A549 (cell line): ENCODE data around the gene TMEM167B. TPM values are rescaled to one million over a fixed set of nuclear protein-coding genes. Genes with fewer than 3 reads are reported as not detected.

Source experiments
- ATAC-seq, 2 experiments: fragments of 200-7000 bp in 1 of 2; fragments of >200 bp in 1 of 2; cut with Nextera tagmentation in 1 of 2; cut with Tn5 transposase in 1 of 2; 3 replicates each; pipeline versions ENCODE4 v1.8.0 to v1.9.1; 2018 to 2020; ENCODE audit warnings: mild to moderate bottlenecking in 1 of 2, moderate library complexity in 1 of 2
- CTCF ChIA-PET: fragments of 300-600 bp; sonication (Branson Sonifier 250); formaldehyde crosslinking; extraction: SDS; loops from one replicate; lab custom pipeline; 2021; ENCODE audit warnings: antibody characterized with exemption, inconsistent platforms; lab: Yijun Ruan, JAX
- POLR2A ChIA-PET: fragments of 350-600 bp; formaldehyde crosslinking; extraction: SDS; loops from one replicate; lab custom pipeline; 2021; ENCODE audit warnings: antibody characterized with exemption, inconsistent platforms; lab: Yijun Ruan, JAX
- DNase-seq, 2 experiments: peaks; one replicate each; pipeline versions ENCODE4 v3.0.0 to v3.0.0-alpha.2; 2011 to 2016; ENCODE audit warnings: low read depth in 1 of 2, low spot score in 1 of 2
- FAIRE-seq: peaks from 2 replicates; lab custom pipeline; 2011; peaks lifted over from hg19 to GRCh38; lab: Jason Lieb, UNC
- H3K27ac ChIP-seq, 2 experiments: fragments of >200 bp; sonication (Bioruptor Twin); formaldehyde crosslinking; 3 replicates each; pipeline ENCODE4 v1.5.1; 2016 to 2017
- H3K4me1 ChIP-seq: fragments of >200 bp; sonication (Bioruptor Twin); formaldehyde crosslinking; 3 replicates; pipeline ENCODE4 v1.6.1; 2016
- H3K4me2 ChIP-seq: fragments of >200 bp; sonication (Bioruptor Twin); formaldehyde crosslinking; 3 replicates; pipeline ENCODE4 v1.6.1; 2016
- H3K4me3 ChIP-seq: fragments of >200 bp; sonication (Bioruptor Twin); formaldehyde crosslinking; 3 replicates; pipeline ENCODE4 v1.5.1; 2016
- H3K9me3 ChIP-seq: fragments of >200 bp; sonication (Bioruptor Twin); formaldehyde crosslinking; 3 replicates; pipeline ENCODE4 v1.6.1; 2016
- BHLHE40 ChIP-seq: IDR thresholded peaks from 2 replicates; pipeline ENCODE4 v1.6.1; 2012; ENCODE audit warnings: low read depth, low read length, inconsistent platforms
- CEBPB ChIP-seq, 2 experiments: fragments of >200 bp in 1 of 2; sonication (Bioruptor Twin) in 1 of 2; formaldehyde crosslinking in 1 of 2; IDR thresholded peaks; 2 replicates each; pipeline ENCODE4 v1.6.1; 2012 to 2016
- CHD2 ChIP-seq: fragments of 150-350 bp; IDR thresholded peaks from 2 replicates; pipeline ENCODE4 v1.6.1; 2014; ENCODE audit warnings: low read length; ENCODE audit not compliant: partially characterized antibody
- EHF ChIP-seq: fragments of 250-450 bp; sonication (Bioruptor Pico); IDR thresholded peaks from 2 replicates; pipeline ENCODE4 v1.5.0; 2020; ENCODE audit warnings: mild to moderate bottlenecking
- EHMT2 ChIP-seq: fragments of 200-600 bp; sonication (generic); IDR thresholded peaks from 2 replicates; pipeline ENCODE4 v1.6.1; 2016; ENCODE audit warnings: antibody characterized with exemption, low read depth, mild to moderate bottlenecking, moderate library complexity
- ESRRA ChIP-seq: fragments of 150-350 bp; IDR thresholded peaks from 2 replicates; pipeline ENCODE4 v1.6.1; 2014; ENCODE audit warnings: mild to moderate bottlenecking, low read length, borderline replicate concordance
- GATA3 ChIP-seq: IDR thresholded peaks from 2 replicates; pipeline ENCODE4 v1.6.1; 2012; ENCODE audit warnings: borderline replicate concordance
- HDAC2 ChIP-seq: fragments of 200-600 bp; sonication (generic); IDR thresholded peaks from 2 replicates; pipeline ENCODE4 v1.6.1; 2016
- HOXA7 ChIP-seq: fragments of 250-450 bp; sonication (Bioruptor Pico); IDR thresholded peaks from 2 replicates; pipeline ENCODE4 v1.5.0; 2020; ENCODE audit warnings: mild to moderate bottlenecking, moderate library complexity
- HOXB13 ChIP-seq: fragments of 250-450 bp; sonication (Bioruptor Pico); IDR thresholded peaks from 2 replicates; pipeline ENCODE4 v1.5.0; 2020; ENCODE audit warnings: low read depth, mild to moderate bottlenecking, moderate library complexity
- KDM5A ChIP-seq: fragments of 200-600 bp; sonication (generic); IDR thresholded peaks from 2 replicates; pipeline ENCODE4 v1.6.1; 2016; ENCODE audit warnings: antibody characterized with exemption, mild to moderate bottlenecking
- MAFK ChIP-seq: fragments of 450-650 bp; IDR thresholded peaks from 2 replicates; pipeline ENCODE4 v1.6.1; 2014; ENCODE audit not compliant: partially characterized antibody
- MYC ChIP-seq: IDR thresholded peaks from 2 replicates; pipeline ENCODE4 v1.6.1; 2012; ENCODE audit warnings: mild to moderate bottlenecking, inconsistent platforms, low read length, improper control_type of control experiment, borderline replicate concordance
- NPAS2 ChIP-seq: fragments of 250-450 bp; sonication (Bioruptor Pico); IDR thresholded peaks from 2 replicates; pipeline ENCODE4 v1.8.0; 2022; ENCODE audit warnings: mild to moderate bottlenecking, moderate library complexity, borderline replicate concordance
- RARB ChIP-seq: fragments of 250-450 bp; sonication (Bioruptor Pico); IDR thresholded peaks from 2 replicates; pipeline ENCODE4 v1.8.0; 2021; ENCODE audit warnings: mild to moderate bottlenecking, moderate library complexity
- SREBF2 ChIP-seq: fragments of 450-650 bp; IDR thresholded peaks from 2 replicates; pipeline ENCODE4 v1.6.1; 2014; ENCODE audit warnings: mild to moderate bottlenecking, moderate library complexity
- ZC3H11A ChIP-seq: fragments of 450-650 bp; IDR thresholded peaks from 2 replicates; pipeline ENCODE4 v1.6.1; 2014; ENCODE audit warnings: antibody characterized with exemption, mild to moderate bottlenecking
- ZFP36 ChIP-seq: fragments of 450-650 bp; IDR thresholded peaks from 2 replicates; pipeline ENCODE4 v1.6.1; 2014; ENCODE audit warnings: borderline replicate concordance; ENCODE audit not compliant: partially characterized antibody
- ZSCAN20 ChIP-seq: fragments of 250-450 bp; sonication (Bioruptor Pico); IDR thresholded peaks from 2 replicates; pipeline ENCODE4 v1.8.0; 2022; ENCODE audit warnings: mild to moderate bottlenecking, moderate library complexity
- WGBS: methylation state at CpG from one replicate; pipeline ENCODE4 v1.1.6; 2017; ENCODE audit errors: missing lambda C conversion rate; 5-methylcytosine and 5-hydroxymethylcytosine counted together
- polyA plus RNA-seq, 4 experiments: library from polyadenylated mRNA; depleted of rRNA in 3 of 4; stranded (reverse); fragments of >200 nt; fragmentation: RNase III in 1 of 4; extraction: RNeasy Plus Mini Kit Qiagen cat#74134 plus additional on column Dnase treatment in 1 of 4; gene quantifications; 2 replicates in 3 of 4; 3 replicates in 1 of 4; pipeline ENCODE4 v1.2.3, GENCODE V29; 2011 to 2017
- TF ChIP-seq, protein P1 (sequence below): fragments of >200 bp; sonication (Bioruptor Twin); formaldehyde crosslinking; IDR thresholded peaks from 3 replicates; pipeline ENCODE4 v1.6.1; 2016
- TF ChIP-seq, protein P2 (sequence below): fragments of >200 bp; sonication (Bioruptor Twin); formaldehyde crosslinking; IDR thresholded peaks from 3 replicates; pipeline ENCODE4 v1.5.1; 2016
- TF ChIP-seq, protein P3 (sequence below): fragments of >200 bp; sonication (Bioruptor Twin); formaldehyde crosslinking; IDR thresholded peaks from 2 replicates; pipeline ENCODE4 v1.6.1; 2016
- TF ChIP-seq, protein P4 (sequence below): fragments of 250-450 bp; sonication (Bioruptor Pico); IDR thresholded peaks from 2 replicates; pipeline ENCODE4 v1.5.0; 2020; ENCODE audit warnings: low read depth, mild to moderate bottlenecking, moderate library complexity
- TF ChIP-seq, protein P5 (sequence below): fragments of 200-600 bp; sonication (generic); IDR thresholded peaks from 2 replicates; pipeline ENCODE4 v1.6.1; 2016; ENCODE audit warnings: antibody characterized with exemption, mild to moderate bottlenecking, moderate library complexity
- TF ChIP-seq, protein P6 (sequence below): fragments of 150-350 bp; IDR thresholded peaks from 2 replicates; pipeline ENCODE4 v1.6.1; 2014; ENCODE audit warnings: low read depth, mild to moderate bottlenecking, low read length
- TF ChIP-seq, protein P7 (sequence below): fragments of 450-650 bp; IDR thresholded peaks from 2 replicates; pipeline ENCODE4 v1.6.1; 2014; ENCODE audit warnings: antibody characterized with exemption

TMEM167B gene
- polyA plus RNA-seq, 2 of the 4 experiments (the other 2 are of a cell fraction) = 9.7 to 10.9 TPM

DNA sequence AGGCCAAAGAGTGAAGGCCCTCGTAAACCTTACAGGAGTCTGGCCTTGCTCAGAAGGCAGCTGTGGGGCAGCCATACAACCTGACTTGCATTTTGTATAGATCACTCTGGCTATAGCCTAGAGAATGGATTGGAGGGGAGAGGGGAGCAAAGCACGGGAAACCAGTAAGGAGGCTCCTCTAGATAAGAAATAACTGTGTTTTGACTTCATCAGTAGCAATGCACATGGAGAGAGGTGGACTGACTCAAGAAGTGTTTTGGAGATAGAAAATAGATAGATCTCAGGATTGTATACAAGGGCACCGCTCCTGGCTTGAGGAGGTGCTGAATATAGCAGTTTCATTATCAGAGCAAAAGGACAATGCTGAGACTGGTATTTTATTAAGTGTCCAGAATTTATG, 49.8 kb downstream of the TMEM167B start:
- Histone ChIP-seq H3K9me3 (no peaks in the 10 kb centered on the region), H3K4me2 (no peak overlapping the region), H3K27ac (no peak overlapping the region)
- ChIA-PET POLR2A (interaction anchor here (0.6 kb wide), 1 partner anchor 39 kb away, joined by 4 read pairs; no protein-coding TSS in a partner anchor), CTCF (interaction anchor here (0.6 kb wide), 1 partner anchor 53 kb away, joined by 3 read pairs; no protein-coding TSS in a partner anchor)
- ATAC-seq = no peak
- DNase-seq = no peak
- TF ChIP-seq CEBPB (IDR thresholded peaks at IDR 0.05) = no peak
- no peak for TF ChIP-seq ZFP36
- TF ChIP-seq, protein P1, sequence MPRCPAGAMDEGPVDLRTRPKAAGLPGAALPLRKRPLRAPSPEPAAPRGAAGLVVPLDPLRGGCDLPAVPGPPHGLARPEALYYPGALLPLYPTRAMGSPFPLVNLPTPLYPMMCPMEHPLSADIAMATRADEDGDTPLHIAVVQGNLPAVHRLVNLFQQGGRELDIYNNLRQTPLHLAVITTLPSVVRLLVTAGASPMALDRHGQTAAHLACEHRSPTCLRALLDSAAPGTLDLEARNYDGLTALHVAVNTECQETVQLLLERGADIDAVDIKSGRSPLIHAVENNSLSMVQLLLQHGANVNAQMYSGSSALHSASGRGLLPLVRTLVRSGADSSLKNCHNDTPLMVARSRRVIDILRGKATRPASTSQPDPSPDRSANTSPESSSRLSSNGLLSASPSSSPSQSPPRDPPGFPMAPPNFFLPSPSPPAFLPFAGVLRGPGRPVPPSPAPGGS = no peak
- TF ChIP-seq HDAC2 = no peak
- TF ChIP-seq, protein P2, sequence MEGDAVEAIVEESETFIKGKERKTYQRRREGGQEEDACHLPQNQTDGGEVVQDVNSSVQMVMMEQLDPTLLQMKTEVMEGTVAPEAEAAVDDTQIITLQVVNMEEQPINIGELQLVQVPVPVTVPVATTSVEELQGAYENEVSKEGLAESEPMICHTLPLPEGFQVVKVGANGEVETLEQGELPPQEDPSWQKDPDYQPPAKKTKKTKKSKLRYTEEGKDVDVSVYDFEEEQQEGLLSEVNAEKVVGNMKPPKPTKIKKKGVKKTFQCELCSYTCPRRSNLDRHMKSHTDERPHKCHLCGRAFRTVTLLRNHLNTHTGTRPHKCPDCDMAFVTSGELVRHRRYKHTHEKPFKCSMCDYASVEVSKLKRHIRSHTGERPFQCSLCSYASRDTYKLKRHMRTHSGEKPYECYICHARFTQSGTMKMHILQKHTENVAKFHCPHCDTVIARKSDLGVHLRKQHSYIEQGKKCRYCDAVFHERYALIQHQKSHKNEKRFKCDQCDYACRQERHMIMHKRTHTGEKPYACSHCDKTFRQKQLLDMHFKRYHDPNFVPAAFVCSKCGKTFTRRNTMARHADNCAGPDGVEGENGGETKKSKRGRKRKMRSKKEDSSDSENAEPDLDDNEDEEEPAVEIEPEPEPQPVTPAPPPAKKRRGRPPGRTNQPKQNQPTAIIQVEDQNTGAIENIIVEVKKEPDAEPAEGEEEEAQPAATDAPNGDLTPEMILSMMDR = no peak
- no peak for TF ChIP-seq MAFK
- no peak for TF ChIP-seq EHF (CRISPR knock-in tag)
- TF ChIP-seq ESRRA = no peak
- TF ChIP-seq MYC = no peak
- no peak for TF ChIP-seq CHD2
- TF ChIP-seq EHMT2 = no peak
- no peak for TF ChIP-seq RARB (CRISPR knock-in tag)
- TF ChIP-seq HOXB13 (CRISPR knock-in tag) = no peak
- no peak for TF ChIP-seq KDM5A
- TF ChIP-seq NPAS2 (CRISPR knock-in tag) = no peak
- TF ChIP-seq, all 56 proteins: peak for 0
- Histone ChIP-seq H3K4me1 (no peaks in the 10 kb centered on the region), H3K4me3 (no peak overlapping the region)
- WGBS = 84% methylated on average over 3 of the region's 3 CpGs
- FAIRE-seq = no peak

DNA sequence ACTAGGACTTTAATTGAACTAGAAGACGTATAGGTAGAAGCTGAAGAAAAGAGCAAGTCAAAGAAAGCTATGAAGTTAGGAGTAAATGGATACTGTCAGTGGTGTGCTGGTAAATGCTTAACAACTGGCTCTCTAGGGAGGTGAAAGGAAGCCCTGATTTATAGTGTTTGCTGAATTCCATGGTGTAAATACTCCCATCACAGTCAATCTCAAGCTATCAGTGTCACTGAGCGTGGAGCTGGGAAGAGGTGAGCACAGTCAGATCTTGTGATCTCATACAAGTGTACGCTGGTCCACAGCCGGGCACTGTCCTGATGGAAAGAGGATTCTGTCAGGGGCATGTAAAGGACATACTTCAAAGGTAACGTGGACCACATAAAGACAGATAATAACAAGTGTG, 51.7 kb downstream of the TMEM167B start:
- FAIRE-seq (no peak), ATAC-seq (no peak), DNase-seq (peak in 1 of 2 experiments; percentile 10)
- H3K4me1 ChIP-seq = no peaks in the 10 kb centered on the region
- WGBS = 63% methylated on average over 5 of the region's 5 CpGs
- ChIA-PET POLR2A (no interaction called here), CTCF (interaction anchor here (0.9 to 1.5 kb wide), 3 partner anchors 11 to 51 kb away, joined by 3 to 4 read pairs (median 4); a partner anchor contains a TSS)
- H3K27ac ChIP-seq = no peak overlapping the region
- no peak overlapping the region for H3K4me3 ChIP-seq
- H3K4me2 ChIP-seq = no peak overlapping the region
- H3K9me3 ChIP-seq = no peaks in the 10 kb centered on the region
- TF ChIP-seq, protein P3, sequence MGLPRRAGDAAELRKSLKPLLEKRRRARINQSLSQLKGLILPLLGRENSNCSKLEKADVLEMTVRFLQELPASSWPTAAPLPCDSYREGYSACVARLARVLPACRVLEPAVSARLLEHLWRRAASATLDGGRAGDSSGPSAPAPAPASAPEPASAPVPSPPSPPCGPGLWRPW = no peak
- TF ChIP-seq ZC3H11A = no peak
- TF ChIP-seq HOXA7 = no peak
- TF ChIP-seq, protein P1 = no peak
- no peak for TF ChIP-seq CEBPB (IDR thresholded peaks at IDR 0.05)
- TF ChIP-seq SREBF2 = no peak
- TF ChIP-seq, protein P4, sequence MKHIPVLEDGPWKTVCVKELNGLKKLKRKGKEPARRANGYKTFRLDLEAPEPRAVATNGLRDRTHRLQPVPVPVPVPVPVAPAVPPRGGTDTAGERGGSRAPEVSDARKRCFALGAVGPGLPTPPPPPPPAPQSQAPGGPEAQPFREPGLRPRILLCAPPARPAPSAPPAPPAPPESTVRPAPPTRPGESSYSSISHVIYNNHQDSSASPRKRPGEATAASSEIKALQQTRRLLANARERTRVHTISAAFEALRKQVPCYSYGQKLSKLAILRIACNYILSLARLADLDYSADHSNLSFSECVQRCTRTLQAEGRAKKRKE (CRISPR knock-in tag) = no peak
- TF ChIP-seq GATA3 = no peak
- no peak for TF ChIP-seq ZSCAN20 (CRISPR knock-in tag)
- TF ChIP-seq, protein P5, sequence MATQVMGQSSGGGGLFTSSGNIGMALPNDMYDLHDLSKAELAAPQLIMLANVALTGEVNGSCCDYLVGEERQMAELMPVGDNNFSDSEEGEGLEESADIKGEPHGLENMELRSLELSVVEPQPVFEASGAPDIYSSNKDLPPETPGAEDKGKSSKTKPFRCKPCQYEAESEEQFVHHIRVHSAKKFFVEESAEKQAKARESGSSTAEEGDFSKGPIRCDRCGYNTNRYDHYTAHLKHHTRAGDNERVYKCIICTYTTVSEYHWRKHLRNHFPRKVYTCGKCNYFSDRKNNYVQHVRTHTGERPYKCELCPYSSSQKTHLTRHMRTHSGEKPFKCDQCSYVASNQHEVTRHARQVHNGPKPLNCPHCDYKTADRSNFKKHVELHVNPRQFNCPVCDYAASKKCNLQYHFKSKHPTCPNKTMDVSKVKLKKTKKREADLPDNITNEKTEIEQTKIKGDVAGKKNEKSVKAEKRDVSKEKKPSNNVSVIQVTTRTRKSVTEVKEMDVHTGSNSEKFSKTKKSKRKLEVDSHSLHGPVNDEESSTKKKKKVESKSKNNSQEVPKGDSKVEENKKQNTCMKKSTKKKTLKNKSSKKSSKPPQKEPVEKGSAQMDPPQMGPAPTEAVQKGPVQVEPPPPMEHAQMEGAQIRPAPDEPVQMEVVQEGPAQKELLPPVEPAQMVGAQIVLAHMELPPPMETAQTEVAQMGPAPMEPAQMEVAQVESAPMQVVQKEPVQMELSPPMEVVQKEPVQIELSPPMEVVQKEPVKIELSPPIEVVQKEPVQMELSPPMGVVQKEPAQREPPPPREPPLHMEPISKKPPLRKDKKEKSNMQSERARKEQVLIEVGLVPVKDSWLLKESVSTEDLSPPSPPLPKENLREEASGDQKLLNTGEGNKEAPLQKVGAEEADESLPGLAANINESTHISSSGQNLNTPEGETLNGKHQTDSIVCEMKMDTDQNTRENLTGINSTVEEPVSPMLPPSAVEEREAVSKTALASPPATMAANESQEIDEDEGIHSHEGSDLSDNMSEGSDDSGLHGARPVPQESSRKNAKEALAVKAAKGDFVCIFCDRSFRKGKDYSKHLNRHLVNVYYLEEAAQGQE = no peak
- TF ChIP-seq, protein P6, sequence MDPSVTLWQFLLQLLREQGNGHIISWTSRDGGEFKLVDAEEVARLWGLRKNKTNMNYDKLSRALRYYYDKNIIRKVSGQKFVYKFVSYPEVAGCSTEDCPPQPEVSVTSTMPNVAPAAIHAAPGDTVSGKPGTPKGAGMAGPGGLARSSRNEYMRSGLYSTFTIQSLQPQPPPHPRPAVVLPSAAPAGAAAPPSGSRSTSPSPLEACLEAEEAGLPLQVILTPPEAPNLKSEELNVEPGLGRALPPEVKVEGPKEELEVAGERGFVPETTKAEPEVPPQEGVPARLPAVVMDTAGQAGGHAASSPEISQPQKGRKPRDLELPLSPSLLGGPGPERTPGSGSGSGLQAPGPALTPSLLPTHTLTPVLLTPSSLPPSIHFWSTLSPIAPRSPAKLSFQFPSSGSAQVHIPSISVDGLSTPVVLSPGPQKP = no peak
- no peak for TF ChIP-seq BHLHE40
- no peak for TF ChIP-seq EHMT2
- TF ChIP-seq, protein P7, sequence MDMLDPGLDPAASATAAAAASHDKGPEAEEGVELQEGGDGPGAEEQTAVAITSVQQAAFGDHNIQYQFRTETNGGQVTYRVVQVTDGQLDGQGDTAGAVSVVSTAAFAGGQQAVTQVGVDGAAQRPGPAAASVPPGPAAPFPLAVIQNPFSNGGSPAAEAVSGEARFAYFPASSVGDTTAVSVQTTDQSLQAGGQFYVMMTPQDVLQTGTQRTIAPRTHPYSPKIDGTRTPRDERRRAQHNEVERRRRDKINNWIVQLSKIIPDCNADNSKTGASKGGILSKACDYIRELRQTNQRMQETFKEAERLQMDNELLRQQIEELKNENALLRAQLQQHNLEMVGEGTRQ = no peak
